ENCODE results near the gene ATOH8. TPM values are rescaled to one million over a fixed set of nuclear protein-coding genes. Genes with fewer than 3 reads are reported as not detected.
"Not testable (repeated sequence)": the region's sequence is repeated elsewhere in the genome, so short reads cannot be mapped to it uniquely, and the experiment has no call there.

The ATOH8 gene
- total RNA-seq, 1 experiment from 2014 or later = 107 TPM

DNA sequence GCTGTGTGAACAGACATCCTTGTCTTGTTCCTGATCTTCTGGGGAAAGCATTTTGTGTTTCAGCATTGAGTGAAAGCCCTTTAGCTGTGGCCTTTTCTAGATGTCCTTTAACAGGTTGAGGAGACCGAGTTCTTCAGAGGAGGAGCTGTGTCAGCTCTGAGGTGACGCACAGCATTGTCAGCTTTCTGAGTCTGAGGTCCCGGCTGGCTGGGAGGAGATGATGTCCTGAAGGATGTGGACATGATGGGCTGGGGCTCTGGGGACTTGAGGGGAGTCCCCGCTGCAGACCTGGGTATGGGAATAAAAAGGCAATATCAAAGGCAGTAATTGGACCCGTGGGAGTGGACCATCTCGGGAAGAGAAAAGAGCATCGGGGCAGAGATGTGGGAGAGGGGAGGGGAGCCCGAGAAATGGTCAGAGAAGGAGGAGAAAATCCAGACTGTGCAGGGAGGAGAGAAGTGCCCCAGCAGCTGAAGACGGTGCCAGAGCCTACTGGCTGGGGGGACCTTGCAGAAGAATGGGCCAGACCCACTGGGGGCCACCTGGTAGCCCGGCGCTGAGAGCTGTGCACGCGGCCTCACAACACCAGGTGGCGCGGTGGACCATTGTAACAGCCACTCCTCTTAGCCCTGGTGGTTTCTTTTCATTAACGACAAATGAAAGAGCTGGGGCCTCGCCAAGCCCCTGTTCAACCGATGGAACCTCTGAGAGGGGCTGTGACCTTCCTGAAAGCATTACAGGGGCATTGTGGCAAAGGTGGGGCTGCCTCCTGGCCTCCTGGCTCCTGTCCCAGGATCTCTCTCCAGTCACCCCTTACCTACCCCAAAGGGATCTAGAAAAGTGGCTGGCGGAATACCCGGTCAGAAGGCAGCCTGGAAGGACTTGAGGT, 73.4 kb downstream of the ATOH8 start:
- DNase-seq = peak; percentile 81 to 93
- Histone ChIP-seq H3K36me3 (no peaks in the 10 kb centered on the region), H3K4me1 (peaks cover 2% of the 10 kb centered on the region; the same call in 1 of the 2 replicates), H3K9me3 (replicated peaks) (no peaks in the 10 kb centered on the region), H3K4me3 (no peak overlapping the region), H3K27me3 (no peaks in the 10 kb centered on the region), H3K27ac (no peak overlapping the region)

DNA sequence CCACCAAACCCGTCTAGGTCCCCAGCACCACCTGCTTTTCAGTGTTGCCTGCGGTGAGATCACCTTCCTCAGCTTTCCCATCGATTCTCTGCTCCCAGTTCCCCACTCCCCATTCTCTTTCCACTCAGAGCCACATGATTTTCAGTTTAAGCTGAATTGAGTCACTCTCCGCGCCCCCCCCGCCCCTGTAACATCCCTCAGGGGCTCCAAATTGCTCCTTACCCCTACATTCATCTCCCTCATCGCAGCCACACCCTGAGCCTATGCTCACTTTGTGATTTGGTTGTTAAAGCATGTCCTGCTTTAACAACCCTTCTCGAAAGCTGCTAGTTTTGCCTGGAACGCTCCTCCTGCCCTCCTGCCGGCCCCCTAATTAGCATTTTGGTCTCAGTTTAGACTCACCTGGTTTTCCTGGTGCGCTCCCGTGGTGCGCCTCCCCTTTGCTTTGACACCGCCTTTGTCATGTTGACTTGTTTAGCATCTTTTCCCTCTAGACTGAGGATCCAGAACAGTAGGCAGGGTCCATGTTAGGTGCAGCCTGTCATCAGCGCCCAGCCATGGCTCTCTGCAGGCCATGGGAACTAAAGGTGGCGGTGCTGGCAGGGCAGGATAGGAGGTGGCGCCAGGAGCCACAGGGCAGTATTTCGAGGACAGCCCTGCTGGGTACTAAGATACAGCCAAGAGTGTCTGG, 74.2 kb downstream of the ATOH8 start:
- no peaks in the 10 kb centered on the region for H3K36me3 ChIP-seq
- H3K4me3 ChIP-seq = no peak overlapping the region
- no peaks in the 10 kb centered on the region for H3K27me3 ChIP-seq
- DNase-seq = no peak
- no peak overlapping the region for H3K27ac ChIP-seq
- H3K4me1 ChIP-seq = peaks cover 2% of the 10 kb centered on the region; the same call in 1 of the 2 replicates
- no peaks in the 10 kb centered on the region for H3K9me3 ChIP-seq (replicated peaks)

DNA sequence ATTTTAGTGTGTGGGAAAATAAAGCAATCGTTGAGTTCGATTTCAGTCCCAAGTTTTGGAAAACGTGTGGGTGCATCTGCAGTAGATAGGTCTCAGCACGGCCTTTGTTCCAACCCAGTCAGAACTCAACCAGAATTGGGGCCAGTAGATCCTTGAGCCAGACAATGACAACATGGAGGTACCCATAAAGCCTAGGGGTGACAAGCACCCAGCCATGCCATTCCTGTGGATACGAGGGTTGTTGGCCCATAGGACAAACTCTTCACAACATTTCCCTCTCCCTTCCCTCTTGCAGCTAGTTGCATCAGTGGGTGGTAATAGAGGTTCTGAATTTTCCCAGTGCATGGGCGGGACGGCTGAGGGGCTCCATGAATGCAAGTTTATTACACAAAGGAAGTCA, 74.9 kb downstream of the ATOH8 start:
- H3K27me3 ChIP-seq = no peaks in the 10 kb centered on the region

DNA sequence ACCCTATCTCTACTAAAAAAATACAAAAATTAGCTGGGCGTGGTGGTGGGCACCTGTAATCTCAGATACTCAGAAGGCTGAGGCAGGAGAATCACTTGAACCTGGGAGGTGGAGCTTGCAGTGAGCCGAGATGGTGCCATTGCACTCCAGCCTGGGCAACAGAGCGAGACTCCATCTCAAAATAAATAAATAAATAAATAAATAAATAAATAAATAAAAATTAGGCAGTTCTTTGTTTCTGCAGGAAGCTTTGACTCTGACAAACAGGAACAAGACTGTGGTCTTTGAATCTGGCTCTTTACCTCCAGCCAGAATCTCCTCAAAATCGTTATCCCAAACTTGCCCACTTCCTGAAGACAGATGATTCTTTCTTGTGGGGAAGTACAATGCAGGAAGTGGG, 75.6 kb downstream of the ATOH8 start:
- not testable (repeated sequence) for H3K9me3 ChIP-seq (replicated peaks); DNase-seq; H3K27ac ChIP-seq; H3K27me3 ChIP-seq; H3K36me3 ChIP-seq; H3K4me1 ChIP-seq; H3K4me3 ChIP-seq

More for the DNA sequence above, 74.9 kb downstream of the ATOH8 start:
- no peaks in the 10 kb centered on the region for H3K36me3 ChIP-seq
- no peak for DNase-seq
- H3K27ac ChIP-seq = no peak overlapping the region
- peaks cover 2% of the 10 kb centered on the region; the same call in 1 of the 2 replicates for H3K4me1 ChIP-seq
- H3K9me3 ChIP-seq (replicated peaks) = no peaks in the 10 kb centered on the region
- no peak overlapping the region for H3K4me3 ChIP-seq

DNA sequence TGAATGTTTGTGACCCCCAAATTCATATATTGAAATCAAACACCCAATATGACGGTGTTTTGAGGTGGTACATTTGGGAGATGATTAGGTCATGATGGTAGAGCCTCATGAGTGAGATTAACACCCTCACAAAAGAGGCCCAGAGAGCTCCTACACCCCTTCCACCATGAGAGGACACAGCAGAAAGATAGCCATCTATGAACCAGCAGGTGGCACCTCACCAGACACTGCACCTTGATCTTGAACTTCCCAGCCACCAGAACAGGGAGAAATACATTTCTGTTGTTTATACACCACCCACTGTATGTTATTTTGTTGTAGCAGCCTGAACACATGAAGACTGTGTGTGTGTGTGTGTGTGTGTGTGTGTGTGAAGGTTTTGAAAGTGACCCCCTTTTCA, 76.9 kb downstream of the ATOH8 start:
- no peaks in the 10 kb centered on the region; the same call in 1 of the 2 replicates for H3K9me3 ChIP-seq (replicated peaks)
- no peak overlapping the region for H3K4me3 ChIP-seq
- no peaks in the 10 kb centered on the region for H3K27me3 ChIP-seq
- no peak for DNase-seq
- H3K4me1 ChIP-seq = peaks cover 2% of the 10 kb centered on the region; the same call in 1 of the 2 replicates
- H3K36me3 ChIP-seq = no peaks in the 10 kb centered on the region
- H3K27ac ChIP-seq = no peak overlapping the region

DNA sequence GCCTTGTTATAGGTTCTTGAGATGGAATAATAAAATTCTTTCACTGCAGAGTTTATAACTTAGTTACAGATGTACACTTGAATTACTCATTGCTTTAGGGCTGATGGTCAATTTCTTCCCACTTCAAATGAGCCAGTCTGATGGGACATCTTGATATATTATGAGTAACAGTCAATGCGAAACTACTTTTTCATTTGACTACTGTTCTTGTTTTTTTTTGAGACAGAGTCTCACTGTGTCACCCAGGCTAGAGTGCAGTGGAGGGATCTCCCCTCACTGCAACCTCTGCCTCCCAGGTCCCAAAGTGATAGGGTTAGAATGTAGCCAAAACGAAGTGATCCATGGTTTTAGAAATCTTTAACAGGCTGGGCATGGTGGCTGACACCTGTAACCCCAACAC, 77.9 kb downstream of the ATOH8 start:
- no peaks in the 10 kb centered on the region for H3K36me3 ChIP-seq
- H3K27me3 ChIP-seq = no peaks in the 10 kb centered on the region
- DNase-seq = no peak
- H3K9me3 ChIP-seq (replicated peaks) = no peaks in the 10 kb centered on the region; the same call in 1 of the 2 replicates
- H3K4me1 ChIP-seq = peaks cover 2% of the 10 kb centered on the region; the same call in 1 of the 2 replicates
- H3K27ac ChIP-seq = no peak overlapping the region
- no peak overlapping the region for H3K4me3 ChIP-seq

DNA sequence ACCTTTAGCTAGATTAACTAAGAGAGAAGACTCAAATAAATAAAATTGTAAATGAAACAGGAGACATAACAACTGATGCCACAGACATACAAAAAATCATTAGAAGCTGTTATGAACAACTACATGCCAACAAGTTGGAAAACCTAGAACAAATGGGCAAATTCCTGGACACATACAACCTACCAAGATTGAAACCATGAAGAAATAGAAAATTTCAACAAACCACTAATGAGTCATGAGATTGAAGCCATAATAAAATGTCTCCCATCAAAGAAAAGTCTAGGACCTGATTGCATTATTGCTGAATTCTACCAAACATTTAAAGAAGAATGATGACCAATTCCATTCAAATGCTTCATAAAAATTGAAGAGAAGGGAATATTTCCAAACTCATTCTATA, 80.7 kb downstream of the ATOH8 start:
- Histone ChIP-seq H3K27ac (no peak overlapping the region), H3K27me3 (no peaks in the 10 kb centered on the region), H3K36me3 (peaks cover 14% of the 10 kb centered on the region), H3K4me3 (no peak overlapping the region), H3K4me1 (no peaks in the 10 kb centered on the region), H3K9me3 (replicated peaks) (peaks cover 3% of the 10 kb centered on the region; the same call in 1 of the 2 replicates)
- no peak for DNase-seq

Other genes with a start within 250 kb of the ATOH8 start
- 218 and 291 TPM in 2 replicates for gene MAT2A, start 214.8 kb upstream of the ATOH8 start, total RNA-seq (2014; rRNA removed; shearing (Covaris generic))
- gene GGCX, start 192.5 kb upstream of the ATOH8 start, total RNA-seq (2014; rRNA removed; shearing (Covaris generic)) = 37.0 and 38.9 TPM in 2 replicates
- 51.3 and 54.7 TPM in 2 replicates for gene VAMP8, start 176.4 kb upstream of the ATOH8 start, total RNA-seq (2014; rRNA removed; shearing (Covaris generic))
- not detected in 2 replicates for gene VAMP5, start 169.6 kb upstream of the ATOH8 start, total RNA-seq (2014; rRNA removed; shearing (Covaris generic))
- 91.1 and 111 TPM in 2 replicates for gene RNF181, start 158.2 kb upstream of the ATOH8 start, total RNA-seq (2014; rRNA removed; shearing (Covaris generic))
- gene TMEM150A, start 151.3 kb upstream of the ATOH8 start, total RNA-seq (2014; rRNA removed; shearing (Covaris generic)) = 5.4 and 5.6 TPM in 2 replicates
- 53.6 and 57.9 TPM in 2 replicates for gene C2orf68, start 141.9 kb upstream of the ATOH8 start, total RNA-seq (2014; rRNA removed; shearing (Covaris generic))
- gene USP39, start 137.8 kb upstream of the ATOH8 start, total RNA-seq (2014; rRNA removed; shearing (Covaris generic)) = 120 and 126 TPM in 2 replicates
- gene SFTPB, start 85.8 kb upstream of the ATOH8 start, total RNA-seq (2014; rRNA removed; shearing (Covaris generic)) = not detected in 2 replicates
- gene GNLY, start 59.6 kb upstream of the ATOH8 start, total RNA-seq (2014; rRNA removed; shearing (Covaris generic)) = not detected in 2 replicates
- 94.5 and 110 TPM in 2 replicates for gene ST3GAL5, start 135.0 kb downstream of the ATOH8 start, total RNA-seq (2014; rRNA removed; shearing (Covaris generic))